ENCODE measurements around the gene ABCC6.

ABCC6 gene

DNA sequence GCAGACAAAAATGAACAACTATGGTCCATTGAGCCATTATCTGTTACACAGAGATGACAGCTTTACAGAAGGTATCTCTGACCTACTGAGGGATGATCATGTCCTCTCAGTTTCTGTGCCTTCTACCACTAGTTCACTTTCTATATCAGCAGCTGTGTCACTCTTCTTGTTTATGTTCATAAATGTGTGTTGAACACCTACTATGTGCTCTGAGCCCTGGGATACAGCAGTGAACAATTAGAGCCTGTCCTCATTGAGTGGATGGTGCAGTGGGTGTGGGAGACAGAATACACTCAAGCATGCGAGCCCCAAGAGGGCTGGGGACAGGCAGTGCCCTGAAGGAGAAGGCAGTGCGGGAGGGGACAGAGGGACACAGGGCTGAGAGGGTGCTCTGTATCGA, 92.1 kb downstream of the ABCC6 start:
- no peak for DNase-seq (ENCODE audit: low read depth in 1 of 2, low spot score in 1 of 2)
- Histone ChIP-seq H3K27me3 (ENCODE audit: insufficient read depth, poor library complexity, severe bottlenecking) (no peaks in the 10 kb centered on the region), H3K27ac (replicated peaks) (no peak overlapping the region), H3K4me3 (replicated peaks; ENCODE audit: insufficient read depth, low read length) (no peak overlapping the region)
- TF ChIP-seq POLR2AphosphoS5 (IDR thresholded peaks at IDR 0.05; ENCODE audit: low read depth) (no peak), REST (IDR thresholded peaks at IDR 0.05; ENCODE audit: insufficient replicate concordance, low read depth) (no peak), SPI1 (IDR thresholded peaks at IDR 0.05; ENCODE audit: borderline replicate concordance, low read depth) (no peak), GABPA (IDR thresholded peaks at IDR 0.05; ENCODE audit: low read depth) (no peak), CTCF (IDR thresholded peaks at IDR 0.05; ENCODE audit: insufficient read depth, low read length) (no peak)

DNA sequence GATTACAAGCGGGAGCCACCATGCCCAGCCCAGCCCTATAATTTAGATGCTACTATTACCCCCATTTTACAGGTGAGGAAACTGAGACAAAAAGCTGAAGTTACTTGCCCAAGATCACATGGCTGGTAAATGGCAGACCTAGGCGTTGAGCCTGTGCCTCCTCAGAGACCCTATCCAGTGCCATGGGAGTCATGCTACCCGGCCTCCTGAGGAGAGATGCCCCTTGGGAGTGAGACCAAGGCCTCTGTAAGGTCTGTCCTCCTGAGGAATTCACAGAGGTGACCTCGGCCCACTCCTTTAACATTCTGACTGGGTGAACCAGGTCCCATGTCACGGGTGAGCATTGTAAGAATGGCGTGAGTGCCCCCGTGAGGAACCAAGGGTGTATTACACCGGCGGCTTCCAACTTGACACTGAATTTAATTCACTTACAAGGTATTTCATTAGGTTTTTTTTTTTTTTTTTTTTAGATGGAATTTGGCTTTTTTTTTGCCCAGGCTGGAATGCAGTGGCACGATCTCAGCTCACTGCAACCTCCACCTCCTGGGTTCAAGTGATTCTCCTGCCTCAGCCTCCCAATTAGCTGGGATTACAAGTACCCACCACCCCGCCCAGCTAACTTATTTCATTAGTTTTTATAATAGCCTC, 95.7 kb downstream of the ABCC6 start:
- TF ChIP-seq REST (IDR thresholded peaks at IDR 0.05; ENCODE audit: insufficient replicate concordance, low read depth) (no peak), CTCF (IDR thresholded peaks at IDR 0.05; ENCODE audit: insufficient read depth, low read length) (peak; percentile 83), SPI1 (IDR thresholded peaks at IDR 0.05; ENCODE audit: borderline replicate concordance, low read depth) (no peak)

GRCh38 chr16:16126896-16127295, 96.4 kb downstream of the ABCC6 start:
- no peaks in the 10 kb centered on the region for H3K27me3 ChIP-seq (ENCODE audit: insufficient read depth, poor library complexity, severe bottlenecking)
- H3K4me3 ChIP-seq (replicated peaks; ENCODE audit: insufficient read depth, low read length): no peak overlapping the region
- TF ChIP-seq GABPA (IDR thresholded peaks at IDR 0.05; ENCODE audit: low read depth): no peak
- TF ChIP-seq REST (IDR thresholded peaks at IDR 0.05; ENCODE audit: insufficient replicate concordance, low read depth): no peak
- no peak for TF ChIP-seq SPI1 (IDR thresholded peaks at IDR 0.05; ENCODE audit: borderline replicate concordance, low read depth)
- no peak for TF ChIP-seq CTCF (IDR thresholded peaks at IDR 0.05; ENCODE audit: insufficient read depth, low read length)
- no peak for TF ChIP-seq POLR2AphosphoS5 (IDR thresholded peaks at IDR 0.05; ENCODE audit: low read depth)
- no peak for DNase-seq (ENCODE audit: low read depth in 1 of 2, low spot score in 1 of 2)
- peak overlapping the region; percentile 3; the same call in 1 of the 2 replicates for H3K27ac ChIP-seq (replicated peaks)

More for the DNA sequence above, 95.7 kb downstream of the ABCC6 start:
- DNase-seq (ENCODE audit: low read depth in 1 of 2, low spot score in 1 of 2): peak; percentile 41 to 80
- Histone ChIP-seq H3K27me3 (ENCODE audit: insufficient read depth, poor library complexity, severe bottlenecking) (no peaks in the 10 kb centered on the region), H3K27ac (replicated peaks) (peak overlapping the region; percentile 3; the same call in 1 of the 2 replicates), H3K4me3 (replicated peaks; ENCODE audit: insufficient read depth, low read length) (no peak overlapping the region)
